ENCODE data around the gene CHERP. TPM values are rescaled to one million over a fixed set of nuclear protein-coding genes. Genes with fewer than 3 reads are reported as not detected.

Gene CHERP
- total and polyA plus RNA-seq, 2 experiments from 2014 or later = 31.6 to 41.2 TPM

GRCh38 chr19:16537111-16537510 lies 5.1 kb downstream of the CHERP start (continued):
- TF ChIP-seq ZNF462 (CRISPR knock-in tag; IDR thresholded peaks at IDR 0.05) (no peak), ZNF114 (CRISPR knock-in tag; IDR thresholded peaks at IDR 0.05) (no peak), CTCF (conservative IDR thresholded peaks at IDR 0.05; ENCODE audit: low read depth in 2 of 2) (no peak), EZH2 (IDR thresholded peaks at IDR 0.05; ENCODE audit: low read depth, unreplicated experiment) (no peak)

GRCh38 chr19:16536130-16536529 lies 6.1 kb downstream of the CHERP start:
- Histone ChIP-seq H3F3A (replicated peaks; ENCODE audit: low read depth) (0 out of 2 replicates have a peak, but pooled peaks cover 2% of the 10 kb centered on the region), H3K4me3 (no peak overlapping the region), H3K4me2 (no peak overlapping the region), H3K79me2 (replicated peaks; ENCODE audit: insufficient read depth) (peaks cover 54% of the 10 kb centered on the region), H4K20me1 (replicated peaks; ENCODE audit: insufficient read depth) (peaks cover 43% of the 10 kb centered on the region), H3K36me3 (ENCODE audit: insufficient read depth) (peaks cover 28% of the 10 kb centered on the region; the same call in 1 of the 2 replicates), H2AFZ (no peak overlapping the region), H3K27ac (ENCODE audit: low read depth) (no peak overlapping the region), H3K27me3 (ENCODE audit: insufficient read depth) (no peaks in the 10 kb centered on the region), H3K9me2 (ENCODE audit: insufficient read depth) (no peaks in the 10 kb centered on the region), H3K4me1 (ENCODE audit: insufficient read depth) (peaks cover 3% of the 10 kb centered on the region)
- peaks cover 6% of the 10 kb centered on the region; the same call in 2 of the 3 replicates for H3K4me1 Mint-ChIP-seq
- peaks cover 11% of the 10 kb centered on the region for H3K27me3 Mint-ChIP-seq (ENCODE audit: insufficient read depth, low read depth, poor library complexity)
- H3K27ac Mint-ChIP-seq = no peak overlapping the region
- no peaks in the 10 kb centered on the region for H3K9me3 Mint-ChIP-seq
- DNase-seq (ENCODE audit: low spot score) (no peak), ATAC-seq (peak; percentile 54; the same call in 2 of the 3 replicates)
- H3K4me3 Mint-ChIP-seq = no peak overlapping the region
- H3K36me3 Mint-ChIP-seq (ENCODE audit: low read depth) = peaks cover 80% of the 10 kb centered on the region
- no peak for TF ChIP-seq ETS1 (IDR thresholded peaks at IDR 0.05)
- no peak for TF ChIP-seq ZNF114 (CRISPR knock-in tag; IDR thresholded peaks at IDR 0.05)
- TF ChIP-seq ZNF331 (CRISPR knock-in tag; IDR thresholded peaks at IDR 0.05; ENCODE audit: low read depth) = no peak
- TF ChIP-seq CREB1 (CRISPR knock-in tag; IDR thresholded peaks at IDR 0.05; ENCODE audit: low read depth) = no peak
- no peak for TF ChIP-seq REST (IDR thresholded peaks at IDR 0.05; ENCODE audit: unreplicated experiment)
- no peak for TF ChIP-seq STAT1 (IDR thresholded peaks at IDR 0.05; ENCODE audit: unreplicated experiment)
- TF ChIP-seq CTCF (conservative IDR thresholded peaks at IDR 0.05; ENCODE audit: low read depth in 2 of 2) = no peak
- no peak for TF ChIP-seq EZH2 (IDR thresholded peaks at IDR 0.05; ENCODE audit: low read depth, unreplicated experiment)

All from GM23338 (cell line).